LNCaP clone FGC (cell line): ENCODE results near the gene AGPAT3.

Experiments
- DNase-seq: peaks from one replicate; pipeline ENCODE4 v3.0.0-alpha.2; 2011; ENCODE audit warnings: low read depth
- H3K4me3 ChIP-seq: 2 replicates; pipeline ENCODE4 v1.5.1; 2011; ENCODE audit warnings: mild to moderate bottlenecking, low read depth, low read length, control low read depth
- TF ChIP-seq, protein P1 (sequence below): IDR thresholded peaks from 2 replicates; pipeline ENCODE4 v1.5.1; 2012; ENCODE audit warnings: mild to moderate bottlenecking; ENCODE audit not compliant: control insufficient read depth, insufficient read depth; ENCODE audit errors: extremely low read depth

Gene AGPAT3

DNA sequence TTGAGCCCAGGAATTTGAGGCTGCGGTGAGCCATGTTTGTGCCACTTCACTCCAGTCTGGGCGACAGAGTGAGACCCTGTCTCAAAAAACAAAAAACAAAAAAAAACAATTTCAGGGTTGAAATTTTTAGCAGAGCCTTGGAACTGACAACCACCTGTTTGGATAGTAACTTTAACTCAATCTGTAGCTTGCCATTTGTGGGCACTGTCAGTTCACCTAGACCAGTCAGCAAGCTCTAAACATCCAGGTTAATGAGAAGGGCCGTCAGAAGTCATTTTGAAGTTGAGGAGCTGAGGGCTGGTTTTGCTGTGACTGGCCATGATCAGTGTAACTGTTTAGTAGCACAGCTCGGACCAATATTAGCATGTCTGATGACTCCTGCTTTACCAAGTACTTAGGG, 155.5 kb downstream of the AGPAT3 start:
- DNase-seq: no peak
- H3K4me3 ChIP-seq: no peak overlapping the region
- TF ChIP-seq, protein P1, sequence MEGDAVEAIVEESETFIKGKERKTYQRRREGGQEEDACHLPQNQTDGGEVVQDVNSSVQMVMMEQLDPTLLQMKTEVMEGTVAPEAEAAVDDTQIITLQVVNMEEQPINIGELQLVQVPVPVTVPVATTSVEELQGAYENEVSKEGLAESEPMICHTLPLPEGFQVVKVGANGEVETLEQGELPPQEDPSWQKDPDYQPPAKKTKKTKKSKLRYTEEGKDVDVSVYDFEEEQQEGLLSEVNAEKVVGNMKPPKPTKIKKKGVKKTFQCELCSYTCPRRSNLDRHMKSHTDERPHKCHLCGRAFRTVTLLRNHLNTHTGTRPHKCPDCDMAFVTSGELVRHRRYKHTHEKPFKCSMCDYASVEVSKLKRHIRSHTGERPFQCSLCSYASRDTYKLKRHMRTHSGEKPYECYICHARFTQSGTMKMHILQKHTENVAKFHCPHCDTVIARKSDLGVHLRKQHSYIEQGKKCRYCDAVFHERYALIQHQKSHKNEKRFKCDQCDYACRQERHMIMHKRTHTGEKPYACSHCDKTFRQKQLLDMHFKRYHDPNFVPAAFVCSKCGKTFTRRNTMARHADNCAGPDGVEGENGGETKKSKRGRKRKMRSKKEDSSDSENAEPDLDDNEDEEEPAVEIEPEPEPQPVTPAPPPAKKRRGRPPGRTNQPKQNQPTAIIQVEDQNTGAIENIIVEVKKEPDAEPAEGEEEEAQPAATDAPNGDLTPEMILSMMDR: no peak

DNA sequence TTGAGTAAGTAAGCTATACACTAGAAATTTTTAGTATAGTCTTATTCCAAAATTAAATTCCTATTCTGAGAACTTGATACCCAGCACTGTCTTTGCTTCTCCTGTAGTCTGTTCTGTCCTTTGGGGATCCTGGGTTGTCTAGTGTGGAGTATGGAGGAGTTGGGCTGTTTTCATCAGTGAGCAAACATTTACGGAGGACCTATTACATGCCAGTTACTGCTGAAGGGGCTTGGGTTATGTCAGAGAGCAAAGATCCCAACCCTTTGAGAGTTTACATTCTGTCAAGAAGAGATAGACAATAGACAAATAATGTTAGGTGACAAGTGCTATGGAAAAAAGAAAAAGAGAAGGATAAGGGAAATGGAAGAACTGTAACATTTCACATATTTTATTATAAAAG, 156.0 kb downstream of the AGPAT3 start:
- TF ChIP-seq, protein P1: no peak
- H3K4me3 ChIP-seq: no peak overlapping the region
- no peak for DNase-seq

GRCh38 chr21:44024257-44024656, 159.2 kb downstream of the AGPAT3 start:
- DNase-seq: no peak

DNA sequence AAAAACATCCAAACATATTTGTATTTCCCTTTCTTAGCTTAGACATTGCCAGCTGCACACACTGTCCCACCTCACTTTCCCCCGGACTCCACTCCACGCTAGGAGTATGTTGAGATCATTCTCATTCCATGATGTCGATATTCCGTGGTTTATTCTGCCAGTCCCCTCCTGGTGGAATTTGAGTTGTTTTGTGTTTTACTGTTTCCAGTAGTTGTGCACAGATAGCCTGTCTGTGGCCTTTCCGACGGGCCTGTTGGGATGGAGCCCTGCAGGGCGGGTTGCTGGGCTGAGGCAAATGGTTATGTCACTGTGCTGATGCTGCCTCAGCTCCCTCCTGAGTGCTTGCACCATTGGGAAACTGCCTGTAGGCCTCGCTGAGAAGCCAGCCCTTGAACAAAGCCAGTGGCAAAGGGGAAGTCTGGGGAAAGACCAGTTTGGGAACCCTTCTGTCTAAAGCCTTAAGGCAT, 159.9 kb downstream of the AGPAT3 start:
- TF ChIP-seq, protein P1: no peak
- no peak overlapping the region for H3K4me3 ChIP-seq
- DNase-seq: no peak

More at GRCh38 chr21:44024257-44024656, 159.2 kb downstream of the AGPAT3 start:
- H3K4me3 ChIP-seq: no peak overlapping the region
- TF ChIP-seq, protein P1: no peak

DNA sequence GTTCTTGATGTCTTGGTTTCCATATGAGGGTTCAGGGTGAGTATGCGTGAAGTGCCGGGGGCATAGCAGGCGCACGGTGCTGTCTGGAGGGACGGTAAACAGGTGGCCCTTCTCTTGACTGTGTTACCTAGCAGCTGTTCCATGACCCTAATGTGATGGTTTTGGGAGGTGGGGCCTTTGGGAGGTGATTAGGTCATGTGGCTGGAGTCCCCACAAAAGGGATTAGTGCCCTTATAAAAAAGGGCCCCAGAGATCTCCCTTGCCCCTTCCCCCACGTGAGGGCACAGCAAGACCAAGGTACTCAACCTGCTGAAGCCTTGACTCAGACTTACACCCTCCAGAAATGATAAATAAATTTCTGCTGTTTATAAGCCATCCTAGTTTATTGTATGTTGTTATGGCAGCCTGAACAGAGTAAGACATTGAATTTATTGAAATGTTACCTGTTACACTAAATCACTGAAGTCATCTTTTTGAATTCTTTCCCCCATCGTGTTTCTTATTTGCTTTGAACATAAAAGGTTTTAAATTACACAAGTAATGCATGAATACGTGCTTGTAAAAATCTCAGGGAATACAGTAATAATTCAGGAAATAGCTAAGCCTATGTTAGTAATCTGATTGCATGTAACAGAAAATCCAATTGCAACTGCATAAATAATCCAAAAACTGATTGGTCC, 162.7 kb downstream of the AGPAT3 start:
- H3K4me3 ChIP-seq: no peak overlapping the region
- TF ChIP-seq, protein P1: no peak
- no peak for DNase-seq

DNA sequence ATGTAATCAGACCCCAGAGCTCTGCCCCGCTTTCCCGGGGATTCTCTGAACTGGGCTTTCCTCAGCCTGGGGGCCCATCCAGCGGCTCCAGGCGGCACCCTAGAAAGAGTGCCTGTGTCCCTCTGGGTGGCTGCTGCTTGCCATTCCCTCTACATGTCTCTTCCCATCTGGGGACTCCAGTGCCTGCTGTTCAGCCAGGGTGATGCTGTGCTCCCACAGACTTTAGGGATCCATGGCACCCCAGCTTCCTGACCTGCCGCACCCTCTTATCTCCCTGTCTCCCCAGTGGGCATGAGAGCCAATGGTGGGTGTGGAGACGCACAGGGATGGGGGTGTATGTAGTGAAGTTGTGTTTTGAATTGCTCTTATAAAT, 163.2 kb downstream of the AGPAT3 start:
- no peak overlapping the region for H3K4me3 ChIP-seq
- no peak for DNase-seq
- TF ChIP-seq, protein P1: no peak
